Loucy (cell line): ENCODE measurements around the gene RSU1.

Experiments
- CTCF ChIP-seq: fragments of 200-600 bp; sonication (generic); conservative IDR thresholded peaks from 2 replicates; pipeline ENCODE4 v1.5.1; 2014; ENCODE audit warnings: mild to moderate bottlenecking, antibody characterized with exemption, low read length
- EZH2phosphoT487 ChIP-seq: fragments of 200-600 bp; IDR thresholded peaks from 2 replicates; pipeline ENCODE4 v1.6.1; 2018; ENCODE audit warnings: antibody characterized with exemption, mild to moderate bottlenecking, moderate library complexity, borderline replicate concordance

- TF ChIP-seq CTCF (no peak), EZH2phosphoT487 (no peak)
Measured at GRCh38 chr10:16845248-16845647, 28.0 kb upstream of the RSU1 start.
